Panc1 (cell line): ENCODE measurements around the gene TEX35. TPM values are rescaled to one million over a fixed set of nuclear protein-coding genes. Genes with fewer than 3 reads are reported as not detected.

Experiments used
- ATAC-seq: fragments of 200-7000 bp; cut with Tn5 transposase; 2 replicates; pipeline ENCODE4 v1.9.1; 2020; ENCODE audit warnings: mild to moderate bottlenecking, moderate library complexity
- BruUV-seq: library from RNA; stranded (reverse); fragments of 400-500 nt; replicated peaks from 2 replicates; lab custom pipeline; 2021; lab: Mats Ljungman, UMichigan
- CTCF ChIA-PET: fragments of 300-600 bp; sonication (Branson Sonifier 250); formaldehyde crosslinking; loops from one replicate; lab custom pipeline; 2022; ENCODE audit warnings: antibody characterized with exemption; lab: Charles Lee
- POLR2A ChIA-PET: fragments of 300-600 bp; sonication (Branson Sonifier 250); formaldehyde crosslinking; loops from one replicate; lab custom pipeline; 2022; ENCODE audit warnings: antibody characterized with exemption; lab: Charles Lee
- DNase-seq: peaks from one replicate; pipeline ENCODE4 v3.0.0-alpha.2; 2010; ENCODE audit warnings: low read depth, low spot score
- H3K27ac ChIP-seq: 2 replicates; pipeline ENCODE4 v1.5.1; 2011; ENCODE audit warnings: mild to moderate bottlenecking, low read length, inconsistent platforms
- H3K27me3 ChIP-seq: fragments of 200-500 bp; sonication (Bioruptor generic); 2 replicates; pipeline ENCODE4 v1.6.0; 2014; ENCODE audit warnings: low read length, inconsistent platforms; ENCODE audit not compliant: control insufficient read depth, insufficient read depth
- H3K36me3 ChIP-seq: fragments of 200-500 bp; sonication (Bioruptor generic); 2 replicates; pipeline ENCODE4 v1.5.1; 2014; ENCODE audit warnings: inconsistent platforms, mild to moderate bottlenecking, low read length, moderate library complexity; ENCODE audit not compliant: control insufficient read depth, insufficient read depth
- H3K4me1 ChIP-seq: 2 replicates; pipeline ENCODE4 v1.5.1; 2011; ENCODE audit warnings: inconsistent platforms, mild to moderate bottlenecking, low read length, moderate library complexity; ENCODE audit not compliant: control insufficient read depth, insufficient read depth
- H3K4me3 ChIP-seq, 2 experiments: 2 replicates each; pipeline ENCODE4 v1.5.1; 2011 to 2012; ENCODE audit warnings: low read depth in 2 of 2, low read length in 2 of 2, mild to moderate bottlenecking in 2 of 2, inconsistent platforms in 1 of 2, moderate library complexity in 1 of 2
- H3K9me3 ChIP-seq: fragments of 200-500 bp; sonication (Bioruptor generic); 2 replicates; pipeline ENCODE4 v1.5.1; 2014; ENCODE audit warnings: low read depth, mild to moderate bottlenecking, inconsistent platforms, low read length, moderate library complexity; ENCODE audit not compliant: control insufficient read depth, insufficient read depth
- CTCF ChIP-seq: fragments of 450-650 bp; IDR thresholded peaks from 2 replicates; pipeline ENCODE4 v1.5.1; 2017; ENCODE audit warnings: mild to moderate bottlenecking
- POLR2AphosphoS5 ChIP-seq: IDR thresholded peaks from 2 replicates; pipeline ENCODE4 v1.6.1; 2012; ENCODE audit warnings: mild to moderate bottlenecking, low read depth, low read length, moderate library complexity
- REST ChIP-seq, 2 experiments: IDR thresholded peaks; 2 replicates each; pipeline ENCODE4 v1.6.1; 2011 to 2012; ENCODE audit warnings: low read depth in 2 of 2, control low read depth in 1 of 2, low read length in 1 of 2, mild to moderate bottlenecking in 1 of 2, moderate library complexity in 1 of 2; ENCODE audit not compliant: insufficient read depth in 1 of 2
- SIN3A ChIP-seq: IDR thresholded peaks from 2 replicates; pipeline ENCODE4 v1.6.1; 2012; ENCODE audit warnings: low read depth, mild to moderate bottlenecking, low read length, moderate library complexity, borderline replicate concordance; ENCODE audit not compliant: insufficient read depth
- TCF7L2 ChIP-seq: IDR thresholded peaks from 2 replicates; pipeline ENCODE4 v1.6.1; 2011; ENCODE audit warnings: mild to moderate bottlenecking, low read depth, low read length, inconsistent platforms
- in situ Hi-C: cut with HindIII; loops from 2 replicates; pipeline ENCODE4 v1.10.0; 2016; ENCODE audit warnings: low sequenced_read_pairs, low pct_unique_long_range_greater_than_20kb
- intact Hi-C: fragments of 100-400 bp; cut with micrococcal nuclease; formaldehyde crosslinking; loops from one replicate; pipeline ENCODE4 v1.10.0; 2022; ENCODE audit not compliant: unreplicated experiment
- total RNA-seq: library from RNA; stranded (reverse); gene quantifications from one replicate; pipeline ENCODE4 v1.2.1, GENCODE V29; 2021; ENCODE audit not compliant: unreplicated experiment

Gene TEX35
- total RNA-seq, 1 experiment from 2014 or later: not detected

- Histone ChIP-seq H3K9me3 (no peaks in the 10 kb centered on the region), H3K27ac (no peak overlapping the region), H3K4me1 (no peaks in the 10 kb centered on the region), H3K36me3 (no peaks in the 10 kb centered on the region), H3K27me3 (no peaks in the 10 kb centered on the region), H3K4me3 (no peak overlapping the region)
- in situ Hi-C loops: no loop called here
- BruUV-seq: no TSS peak
- ATAC-seq (no peak), DNase-seq (no peak)
- ChIA-PET CTCF (no interaction called here), POLR2A (no interaction called here)
- intact Hi-C loops: no loop called here
- no peak for TF ChIP-seq SIN3A
- TF ChIP-seq CTCF: no peak
- no peak for TF ChIP-seq TCF7L2
- TF ChIP-seq REST (IDR thresholded peaks at IDR 0.05; ENCODE audit: insufficient read depth in 1 of 2, low read depth in 2 of 2, low read length in 1 of 2): no peak
- TF ChIP-seq POLR2AphosphoS5: no peak
Measured at GRCh38 chr1:178477373-178477772, 35.5 kb upstream of the TEX35 start.

GRCh38 chr1:178477841-178478240 is 35.1 kb upstream of the TEX35 start:
- CTCF ChIA-PET: no interaction called here
- intact Hi-C loops (no loop called here), in situ Hi-C loops (no loop called here)
- Histone ChIP-seq H3K9me3 (no peaks in the 10 kb centered on the region), H3K4me3 (no peak overlapping the region), H3K27me3 (no peaks in the 10 kb centered on the region), H3K4me1 (no peaks in the 10 kb centered on the region), H3K36me3 (no peaks in the 10 kb centered on the region), H3K27ac (no peak overlapping the region)
- TF ChIP-seq SIN3A (no peak), POLR2AphosphoS5 (no peak), TCF7L2 (no peak), REST (IDR thresholded peaks at IDR 0.05; ENCODE audit: insufficient read depth in 1 of 2, low read depth in 2 of 2, low read length in 1 of 2) (no peak), CTCF (no peak)
- BruUV-seq: no TSS peak
- POLR2A ChIA-PET: no interaction called here
- ATAC-seq (no peak), DNase-seq (no peak)
